Central memory CD8-positive, alpha-beta T cell (primary cell): ENCODE results near the gene PMEPA1.

Experiments
- ATAC-seq: fragments of 150-1000 bp; cut with Tn5 transposase; replicated peaks from 2 replicates; pipeline ENCODE4 v1.10.0; 2022; ENCODE audit warnings: mild to moderate bottlenecking, moderate FRiP score, moderate number of reproducible peaks; ENCODE audit not compliant: poor library complexity, severe bottlenecking; ENCODE audit errors: extremely low read depth
- DNase-seq, 2 donors: peaks; one replicate each; pipeline ENCODE4 v3.0.0; 2021; ENCODE audit warnings: low spot score in 2 of 2
- H3K27ac Mint-ChIP-seq: one replicate; pipeline ENCODE4 v1.8.0; 2022; ENCODE audit warnings: low read depth, mild to moderate bottlenecking, moderate library complexity, mixed read lengths
- H3K27me3 Mint-ChIP-seq: one replicate; pipeline ENCODE4 v1.8.0; 2022; ENCODE audit warnings: mixed read lengths
- H3K36me3 Mint-ChIP-seq: one replicate; pipeline ENCODE4 v1.8.0; 2022; ENCODE audit warnings: mild to moderate bottlenecking, moderate library complexity, mixed read lengths; ENCODE audit not compliant: insufficient read depth
- H3K4me1 Mint-ChIP-seq: one replicate; pipeline ENCODE4 v1.8.0; 2022; ENCODE audit warnings: mixed read lengths
- H3K4me3 Mint-ChIP-seq: one replicate; pipeline ENCODE4 v1.8.0; 2022; ENCODE audit warnings: mild to moderate bottlenecking, moderate library complexity, mixed read lengths
- H3K9me3 Mint-ChIP-seq: one replicate; pipeline ENCODE4 v1.8.0; 2022; ENCODE audit warnings: mixed read lengths

The PMEPA1 gene

DNA sequence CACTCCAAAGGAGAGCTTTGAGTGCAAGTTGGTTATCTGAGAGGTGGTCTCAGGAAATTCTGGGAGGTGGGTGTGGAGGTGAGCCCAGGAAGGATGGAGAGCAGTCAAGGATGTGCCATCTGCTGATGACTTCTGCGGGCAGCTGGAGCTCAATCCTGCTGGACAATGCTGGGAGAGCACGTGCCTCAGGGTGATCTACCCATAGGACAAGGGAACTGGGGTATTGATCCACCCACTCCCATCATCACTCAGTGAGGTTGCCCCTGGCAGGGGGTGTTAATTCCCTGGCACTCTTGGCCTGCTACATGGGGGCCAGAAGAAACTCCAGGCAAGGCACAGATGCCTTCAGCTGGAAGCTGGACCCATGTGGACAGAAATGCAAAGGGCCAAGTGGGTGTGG is 82.5 kb downstream of the PMEPA1 start:
- DNase-seq: no peak
- peaks cover 59% of the 10 kb centered on the region for H3K4me1 Mint-ChIP-seq

DNA sequence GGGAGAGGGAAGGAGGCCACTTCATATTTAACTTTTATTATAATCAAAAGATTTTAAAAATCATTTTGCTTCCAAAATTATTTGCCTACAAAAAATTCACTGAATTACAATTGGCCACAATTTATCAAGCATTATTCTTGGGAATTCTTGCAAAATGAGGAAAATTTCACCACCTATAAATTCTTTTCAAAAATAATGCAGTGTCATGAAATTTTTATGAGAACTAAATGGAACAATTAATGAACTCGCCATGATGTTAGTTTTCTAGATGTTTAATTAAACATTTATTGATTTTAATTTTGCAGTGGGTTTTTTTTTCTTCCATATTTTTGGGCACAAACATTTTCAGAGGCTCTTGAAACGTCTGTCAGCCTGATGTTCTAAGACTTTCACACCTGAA is 83.8 kb downstream of the PMEPA1 start:
- no peak for ATAC-seq
- H3K27me3 Mint-ChIP-seq: no peaks in the 10 kb centered on the region
- peaks cover 59% of the 10 kb centered on the region for H3K4me1 Mint-ChIP-seq
- no peaks in the 10 kb centered on the region for H3K9me3 Mint-ChIP-seq
- peaks cover 13% of the 10 kb centered on the region for H3K36me3 Mint-ChIP-seq
- H3K27ac Mint-ChIP-seq: peak overlapping the region; percentile 55
- DNase-seq: no peak
- H3K4me3 Mint-ChIP-seq: no peak overlapping the region

More for the DNA sequence above, 82.5 kb downstream of the PMEPA1 start:
- peaks cover 9% of the 10 kb centered on the region for H3K36me3 Mint-ChIP-seq
- no peak for ATAC-seq
- H3K4me3 Mint-ChIP-seq: peak overlapping the region; percentile 41
- H3K27me3 Mint-ChIP-seq: no peaks in the 10 kb centered on the region
- H3K9me3 Mint-ChIP-seq: no peaks in the 10 kb centered on the region
- H3K27ac Mint-ChIP-seq: peak overlapping the region; percentile 91

DNA sequence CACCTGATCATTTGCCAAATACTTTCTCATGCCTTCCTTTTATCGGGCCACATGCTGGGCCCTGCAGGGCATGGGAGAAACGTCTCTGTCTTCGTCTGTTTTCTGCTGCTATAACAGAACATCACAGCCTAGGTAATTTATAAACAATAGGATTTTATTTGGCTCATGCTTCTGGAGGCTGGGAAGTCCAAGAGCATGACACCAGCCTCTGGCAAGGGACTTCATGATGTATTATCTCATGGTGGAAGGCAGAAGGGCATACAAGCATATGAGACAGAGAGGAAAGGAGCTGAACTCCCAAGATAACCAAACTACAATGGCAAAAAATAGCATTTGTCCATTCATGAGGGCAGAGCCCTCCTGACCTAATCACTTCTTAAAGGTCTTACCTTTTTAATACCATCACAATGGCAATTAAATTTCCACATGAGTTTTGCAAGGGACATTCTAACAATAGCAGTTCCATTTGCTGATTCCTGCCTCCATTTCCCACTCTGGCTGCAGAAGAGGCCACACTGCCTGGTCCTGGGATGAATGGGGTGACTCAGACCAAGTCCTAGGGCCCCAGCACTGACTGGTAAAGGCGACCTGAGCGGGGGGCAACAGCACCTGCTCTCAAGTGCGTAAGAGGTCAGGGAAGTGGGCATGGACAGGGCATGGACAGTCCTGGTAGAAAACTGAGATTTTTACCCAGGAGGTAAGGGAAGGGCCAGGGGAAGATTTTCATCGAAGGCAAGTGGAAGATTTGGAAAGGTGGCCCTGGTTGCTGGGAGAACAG is 84.4 kb downstream of the PMEPA1 start:
- Mint-ChIP-seq H3K4me3 (no peak overlapping the region), H3K9me3 (no peaks in the 10 kb centered on the region), H3K27ac (peak overlapping the region; percentile 55), H3K27me3 (no peaks in the 10 kb centered on the region), H3K36me3 (peaks cover 18% of the 10 kb centered on the region), H3K4me1 (peaks cover 63% of the 10 kb centered on the region)
- DNase-seq (no peak), ATAC-seq (no peak)

DNA sequence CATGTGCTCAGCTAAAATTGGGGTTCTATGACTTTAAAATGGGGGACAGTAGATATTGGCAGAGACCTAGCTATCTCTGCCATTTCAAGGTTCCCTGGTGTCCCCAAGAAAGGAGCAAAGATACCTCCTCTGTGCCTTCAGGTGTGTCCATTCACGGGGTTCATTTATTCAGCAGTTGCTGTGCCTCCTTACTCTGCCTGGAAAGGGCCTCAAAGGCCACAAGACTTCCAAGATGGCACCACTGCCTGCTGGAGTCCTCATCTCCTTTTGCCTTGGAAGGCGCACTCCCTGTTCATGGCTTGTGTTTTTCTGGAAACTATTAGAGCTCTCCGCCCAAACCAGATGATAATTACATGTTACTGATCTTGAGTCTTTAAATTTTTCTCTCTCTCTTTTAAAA is 85.7 kb downstream of the PMEPA1 start:
- no peak for ATAC-seq
- no peak for DNase-seq
- Mint-ChIP-seq H3K9me3 (no peaks in the 10 kb centered on the region), H3K27me3 (no peaks in the 10 kb centered on the region), H3K4me3 (no peak overlapping the region), H3K27ac (no peak overlapping the region), H3K4me1 (peaks cover 58% of the 10 kb centered on the region), H3K36me3 (peaks cover 24% of the 10 kb centered on the region)

DNA sequence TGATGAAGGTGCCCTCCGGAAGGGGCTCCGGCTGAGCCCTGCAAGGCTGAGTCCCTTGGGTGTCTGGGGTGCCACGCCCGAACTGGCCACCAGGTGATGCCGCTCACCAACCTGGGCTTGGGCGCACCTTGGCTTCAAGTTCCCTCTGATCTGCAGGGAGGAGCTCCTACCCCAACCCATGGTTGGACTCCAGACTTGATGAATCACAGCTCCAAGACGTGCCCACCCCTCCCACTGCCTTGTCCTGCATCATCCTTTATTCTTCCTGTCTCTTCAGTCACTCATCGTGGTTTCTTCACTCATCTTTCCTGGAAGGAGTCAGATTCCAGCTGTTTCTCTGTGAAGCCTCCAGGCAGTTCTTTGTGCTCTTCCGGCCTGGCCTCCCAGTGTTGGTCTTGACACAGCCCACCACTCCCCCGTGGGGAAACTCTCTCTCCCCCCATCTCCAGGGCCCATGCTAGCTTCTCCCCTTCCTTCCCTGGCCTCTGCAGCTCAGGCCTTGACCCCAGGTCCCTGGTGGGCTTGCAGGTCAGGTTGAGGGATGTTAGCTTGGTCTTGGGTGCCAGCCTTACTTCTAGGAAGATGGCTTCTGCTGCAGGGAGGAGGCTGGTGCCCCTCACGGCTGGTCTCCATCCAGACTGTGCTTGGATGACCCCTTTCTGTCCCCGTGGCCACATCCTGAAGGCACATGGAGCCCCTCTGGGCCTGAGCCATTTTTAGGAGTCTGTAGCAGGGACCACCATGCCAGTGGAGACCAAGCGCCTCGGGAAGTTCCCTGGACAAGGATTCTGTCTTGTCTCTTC is 87.0 kb downstream of the PMEPA1 start:
- DNase-seq: peak; percentile 54 to 56
- Mint-ChIP-seq H3K9me3 (no peaks in the 10 kb centered on the region), H3K36me3 (peaks cover 27% of the 10 kb centered on the region), H3K4me3 (peak overlapping the region; percentile 24), H3K27me3 (no peaks in the 10 kb centered on the region), H3K4me1 (peaks cover 63% of the 10 kb centered on the region), H3K27ac (peak overlapping the region; percentile 69)
- ATAC-seq: no peak

DNA sequence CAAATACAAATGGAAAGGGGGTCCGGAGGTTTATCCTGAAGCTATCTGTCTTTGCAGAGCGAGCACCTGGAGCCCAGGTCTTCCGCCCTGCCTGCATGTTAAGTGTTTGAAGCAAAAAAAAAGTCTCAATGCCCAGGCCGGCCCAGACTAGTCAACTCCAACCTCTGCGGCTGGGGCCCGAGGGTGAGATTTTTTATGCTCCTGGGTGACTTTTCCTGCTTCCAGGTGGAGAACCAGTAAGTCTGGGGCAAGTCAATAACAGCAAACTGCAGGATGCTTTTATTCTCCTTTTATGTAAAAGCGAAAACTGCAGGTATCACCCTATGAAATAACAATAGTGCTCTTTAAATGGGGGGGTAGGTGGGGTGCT is 87.6 kb downstream of the PMEPA1 start:
- H3K27ac Mint-ChIP-seq: peak overlapping the region; percentile 69
- H3K36me3 Mint-ChIP-seq: peaks cover 29% of the 10 kb centered on the region
- H3K9me3 Mint-ChIP-seq: no peaks in the 10 kb centered on the region
- DNase-seq (no peak), ATAC-seq (no peak)
- peak overlapping the region; percentile 24 for H3K4me3 Mint-ChIP-seq
- peaks cover 66% of the 10 kb centered on the region for H3K4me1 Mint-ChIP-seq
- H3K27me3 Mint-ChIP-seq: no peaks in the 10 kb centered on the region

DNA sequence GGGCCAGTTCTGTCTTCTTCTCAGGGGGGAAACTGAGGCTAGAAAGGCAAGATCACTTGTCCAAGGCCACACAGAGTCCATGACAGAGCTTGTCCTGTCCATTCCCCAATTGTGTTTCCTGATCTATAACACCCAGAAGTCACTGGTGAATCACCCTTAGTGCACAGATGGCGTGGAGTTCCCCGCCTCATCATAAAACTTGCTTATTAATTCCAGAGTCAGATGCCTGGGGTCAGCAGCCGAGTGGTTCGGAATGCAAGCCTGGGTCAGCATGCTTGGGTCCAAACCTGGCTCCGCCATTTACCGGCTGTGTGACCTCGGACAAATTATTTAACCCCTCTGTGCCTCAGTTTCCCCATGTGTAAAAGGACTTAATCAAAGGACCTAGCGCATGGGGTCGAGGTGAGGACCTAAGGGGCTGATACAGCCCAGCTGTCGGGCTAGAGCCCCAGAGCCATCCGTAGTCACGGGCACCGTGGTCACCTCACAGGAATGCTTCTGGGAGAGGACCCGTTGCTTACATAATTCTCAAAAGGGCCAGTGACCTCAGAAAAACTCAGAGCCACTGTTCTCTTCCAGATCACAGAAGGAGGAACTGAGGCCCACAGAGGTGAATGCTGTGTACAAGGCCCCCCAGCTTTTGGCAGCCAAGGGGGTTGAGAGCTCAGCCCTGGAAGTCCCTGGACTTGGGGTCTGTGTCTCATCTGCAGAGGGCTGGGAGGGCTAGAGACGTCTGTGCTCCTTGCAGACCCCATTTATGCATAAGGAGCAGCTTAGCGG is 88.2 kb downstream of the PMEPA1 start:
- peaks cover 30% of the 10 kb centered on the region for H3K36me3 Mint-ChIP-seq
- peak overlapping the region; percentile 95 for H3K27ac Mint-ChIP-seq
- H3K9me3 Mint-ChIP-seq: no peaks in the 10 kb centered on the region
- H3K4me3 Mint-ChIP-seq: peak overlapping the region; percentile 80
- no peaks in the 10 kb centered on the region for H3K27me3 Mint-ChIP-seq
- no peak for ATAC-seq
- DNase-seq: no peak
- peaks cover 70% of the 10 kb centered on the region for H3K4me1 Mint-ChIP-seq

DNA sequence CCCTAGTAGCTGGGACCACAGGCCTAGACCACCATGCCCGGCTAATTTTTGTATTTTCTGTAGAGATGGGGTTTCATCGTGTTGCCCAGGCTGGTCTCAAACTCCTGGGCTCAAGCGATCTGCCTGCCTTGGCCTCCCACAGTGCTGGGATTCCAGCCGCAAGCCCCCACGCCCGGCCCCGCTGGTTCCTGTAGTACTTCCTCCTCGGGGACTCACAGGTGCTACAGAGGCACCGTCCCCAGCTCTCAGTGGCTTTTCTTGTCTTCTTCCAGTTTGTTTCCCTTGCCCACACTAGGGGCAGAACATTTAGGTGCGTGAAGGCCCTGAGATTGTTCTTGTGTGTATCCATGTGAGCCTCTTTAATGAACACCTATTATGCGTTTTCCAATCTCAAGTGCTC is 88.8 kb downstream of the PMEPA1 start:
- no peaks in the 10 kb centered on the region for H3K27me3 Mint-ChIP-seq
- DNase-seq (no peak), ATAC-seq (no peak)
- H3K4me3 Mint-ChIP-seq: peak overlapping the region; percentile 80
- H3K9me3 Mint-ChIP-seq: no peaks in the 10 kb centered on the region
- peaks cover 30% of the 10 kb centered on the region for H3K36me3 Mint-ChIP-seq
- peak overlapping the region; percentile 95 for H3K27ac Mint-ChIP-seq
- H3K4me1 Mint-ChIP-seq: peaks cover 64% of the 10 kb centered on the region

DNA sequence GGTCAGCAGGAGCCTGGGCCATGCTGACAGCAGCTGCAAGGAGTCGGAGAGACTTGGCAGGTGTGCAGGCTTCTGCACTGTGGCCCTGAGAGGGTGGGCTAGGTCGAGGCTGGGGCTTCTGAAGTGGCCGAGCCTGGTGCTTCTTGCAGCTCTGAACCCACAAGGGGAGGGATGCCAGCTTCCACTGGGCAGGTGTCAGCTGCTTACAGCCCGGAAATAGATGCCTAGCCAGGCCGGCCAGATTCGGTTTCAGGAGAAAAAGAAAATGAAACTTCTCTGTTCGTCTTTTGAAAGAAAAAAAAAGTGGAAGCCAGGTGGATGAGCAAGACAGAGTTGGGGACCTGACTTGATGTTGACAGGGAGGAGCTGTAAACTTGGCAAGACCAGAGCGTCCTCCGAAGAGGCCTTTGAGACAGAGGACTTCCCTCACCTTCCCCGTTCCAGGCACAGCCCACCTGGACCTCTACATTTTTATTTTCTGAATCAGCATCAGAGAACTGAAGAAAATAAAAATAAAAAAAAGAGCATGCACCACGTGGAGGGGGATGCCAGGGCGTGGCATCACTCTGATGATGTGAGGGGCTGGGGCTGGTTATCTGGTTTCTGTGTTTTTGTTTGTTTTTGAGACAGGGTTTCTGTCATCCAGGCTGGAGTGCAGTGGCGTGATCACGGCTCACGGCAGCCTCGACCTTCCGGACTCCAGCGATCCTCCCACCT is 89.4 kb downstream of the PMEPA1 start, which contains the start of gene ZBP1:
Gene ZBP1 (minus strand): TSS at position 153 of the 717 bp plus-strand sequence. CDS start 131 bp downstream, at position 22.
- DNase-seq: peak in 1 of 2 donors; percentile 61
- Mint-ChIP-seq H3K27me3 (no peaks in the 10 kb centered on the region), H3K36me3 (peaks cover 35% of the 10 kb centered on the region), H3K4me3 (peak within 1 kb of the TSS; percentile 80), H3K4me1 (peaks cover 58% of the 10 kb centered on the region), H3K9me3 (no peaks in the 10 kb centered on the region), H3K27ac (peak within 1 kb of the TSS; percentile 95)
- ATAC-seq: peak; percentile 35

DNA sequence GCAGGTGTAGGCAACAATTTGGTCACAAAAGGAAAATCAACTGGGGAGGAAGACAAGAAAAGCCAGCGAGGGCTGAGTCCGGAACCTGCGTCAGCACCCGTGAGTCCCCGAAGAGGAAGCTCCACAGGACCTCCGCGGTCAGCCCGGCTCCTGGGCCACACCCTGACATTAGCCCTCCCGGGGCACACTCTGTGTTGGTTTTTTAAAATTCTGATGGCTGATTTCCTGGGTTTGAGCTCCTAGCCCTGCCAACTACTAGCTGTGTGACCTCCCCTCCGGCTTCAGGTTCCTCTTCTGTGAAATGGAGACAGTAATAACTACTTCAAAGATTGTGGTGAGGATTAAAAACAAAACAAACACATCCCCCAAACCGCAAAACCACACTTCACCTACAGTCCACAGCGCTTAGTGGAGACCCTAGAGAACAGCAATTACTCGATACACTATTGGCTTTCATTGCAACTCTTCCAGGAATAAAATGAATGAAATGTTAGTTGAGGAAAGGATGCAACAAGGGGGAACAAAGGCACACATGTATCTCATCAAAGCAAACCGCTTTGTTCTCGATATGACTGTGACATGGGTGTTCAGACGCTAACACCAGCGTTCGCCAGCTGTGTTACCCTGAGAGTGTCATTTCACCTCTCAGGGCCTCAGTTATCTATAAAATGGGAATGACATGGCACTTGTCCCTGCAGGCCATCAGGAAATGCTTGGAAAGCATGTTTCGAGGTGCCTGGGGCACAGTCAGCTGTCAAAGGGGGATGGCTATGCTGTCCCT is 90.6 kb downstream of the PMEPA1 start:
- Mint-ChIP-seq H3K36me3 (peaks cover 45% of the 10 kb centered on the region), H3K27ac (peak overlapping the region; percentile 95), H3K9me3 (no peaks in the 10 kb centered on the region), H3K4me1 (peaks cover 53% of the 10 kb centered on the region), H3K4me3 (peak overlapping the region; percentile 80), H3K27me3 (no peaks in the 10 kb centered on the region)
- ATAC-seq (peak; percentile 73), DNase-seq (peak; percentile 59 to 75)

DNA sequence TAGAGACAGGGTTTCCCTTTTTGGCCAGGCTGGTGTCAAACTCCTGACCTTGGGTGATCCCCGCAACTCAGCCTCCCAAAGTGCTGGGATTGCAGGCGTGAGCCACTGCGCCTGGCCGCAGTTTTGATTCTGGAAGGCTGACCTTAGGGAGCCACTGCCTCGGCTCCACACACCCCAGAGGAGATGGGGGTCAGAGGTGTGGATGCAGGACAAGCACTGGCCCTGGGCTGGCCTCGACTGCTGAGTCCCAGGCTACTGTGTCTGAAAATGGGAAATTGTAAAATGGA is 91.1 kb downstream of the PMEPA1 start:
- H3K27me3 Mint-ChIP-seq: no peaks in the 10 kb centered on the region
- ATAC-seq (no peak), DNase-seq (no peak)
- H3K4me3 Mint-ChIP-seq: peak overlapping the region; percentile 80
- H3K9me3 Mint-ChIP-seq: no peaks in the 10 kb centered on the region
- peaks cover 53% of the 10 kb centered on the region for H3K4me1 Mint-ChIP-seq
- H3K27ac Mint-ChIP-seq: peak overlapping the region; percentile 95
- peaks cover 46% of the 10 kb centered on the region for H3K36me3 Mint-ChIP-seq
